ENCODE measurements around the gene SLC25A3.

DNA sequence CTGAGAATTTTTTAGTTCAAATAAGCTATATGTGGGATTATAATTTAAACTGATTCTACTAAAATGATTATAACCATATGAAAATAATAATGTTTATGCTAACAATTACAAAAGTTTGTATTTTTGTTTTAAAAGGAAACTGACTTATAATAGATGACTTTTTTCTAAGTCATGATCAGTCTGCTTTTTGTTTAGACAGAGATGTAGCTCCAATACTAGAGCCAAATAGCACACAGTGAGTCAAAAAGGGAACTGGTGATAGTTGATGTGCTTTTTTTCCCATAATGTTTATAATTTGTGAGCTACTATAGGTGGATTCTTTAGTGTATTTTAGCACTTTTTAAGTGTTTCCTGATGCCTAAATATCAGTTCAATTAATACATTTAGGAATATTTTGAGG, 49.8 kb upstream of the SLC25A3 start:
- TF ChIP-seq EZH2phosphoT487 (IDR thresholded peaks at IDR 0.05; ENCODE audit: insufficient read depth, low read depth), result no peak
- no peak for TF ChIP-seq EZH2 (IDR thresholded peaks at IDR 0.05; ENCODE audit: insufficient read depth, poor library complexity, severe bottlenecking)
